Nephron (organoid): Measurements from ENCODE around the gene SP1.
"Not testable (repeated sequence)": the region's sequence is repeated elsewhere in the genome, so short reads cannot be mapped to it uniquely, and the experiment has no call there.

Experiments
- H3K27ac Mint-ChIP-seq, 3 experiments: 2 replicates each; pipeline ENCODE4 v1.8.0; 2020; ENCODE audit warnings: mixed read lengths in 3 of 3, mild to moderate bottlenecking in 2 of 3, moderate library complexity in 1 of 3
- H3K27me3 Mint-ChIP-seq: 2 replicates; pipeline ENCODE4 v1.8.0; 2021; ENCODE audit warnings: low read depth, mild to moderate bottlenecking, moderate library complexity, mixed read lengths
- H3K36me3 Mint-ChIP-seq: 2 replicates; pipeline ENCODE4 v1.8.0; 2020; ENCODE audit warnings: low read depth, mixed read lengths
- H3K4me1 Mint-ChIP-seq: 2 replicates; pipeline ENCODE4 v1.8.0; 2020; ENCODE audit warnings: mixed read lengths
- H3K4me3 Mint-ChIP-seq, 3 experiments: 2 replicates each; pipeline ENCODE4 v1.8.0; 2020; ENCODE audit warnings: mild to moderate bottlenecking in 3 of 3, mixed read lengths in 3 of 3, moderate library complexity in 2 of 3
- H3K9me3 Mint-ChIP-seq: 2 replicates; pipeline ENCODE4 v1.8.0; 2020; ENCODE audit warnings: mixed read lengths
- TF ChIP-seq, protein P1 (sequence below), 3 experiments: fragments of 200-600 bp; sonication (generic); IDR thresholded peaks; one replicate each; pipeline ENCODE4 v1.5.0; 2021; ENCODE audit warnings: antibody characterized with exemption in 3 of 3; ENCODE audit not compliant: unreplicated experiment in 3 of 3

Gene SP1

DNA sequence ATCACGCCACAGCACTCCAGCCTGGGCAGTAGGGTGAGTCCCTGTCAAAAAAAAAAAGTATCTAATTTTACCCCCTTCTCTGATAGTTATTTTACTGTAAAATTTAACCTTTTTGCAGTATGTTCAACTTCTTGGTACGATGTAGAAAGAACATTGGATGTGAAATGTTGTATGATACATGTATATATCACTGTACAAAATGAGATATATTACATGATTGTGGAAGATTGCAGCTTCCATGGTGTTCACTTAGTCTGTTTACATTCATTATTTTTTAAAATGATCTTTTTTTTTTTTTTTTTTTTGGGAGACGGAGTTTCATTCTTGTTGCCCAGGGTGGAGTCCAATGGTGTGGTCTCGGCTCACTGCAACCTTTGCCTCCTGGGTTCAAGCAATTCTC is 9.0 kb downstream of the SP1 start:
- Mint-ChIP-seq H3K27me3 (no peaks in the 10 kb centered on the region), H3K27ac (peak overlapping the region; percentile 61 to 85 (median 78)), H3K4me3 (peak overlapping the region; percentile 36 to 55 (median 50)), H3K9me3 (no peaks in the 10 kb centered on the region), H3K4me1 (peaks cover 44% of the 10 kb centered on the region), H3K36me3 (peaks cover 40% of the 10 kb centered on the region)
- TF ChIP-seq, protein P1, sequence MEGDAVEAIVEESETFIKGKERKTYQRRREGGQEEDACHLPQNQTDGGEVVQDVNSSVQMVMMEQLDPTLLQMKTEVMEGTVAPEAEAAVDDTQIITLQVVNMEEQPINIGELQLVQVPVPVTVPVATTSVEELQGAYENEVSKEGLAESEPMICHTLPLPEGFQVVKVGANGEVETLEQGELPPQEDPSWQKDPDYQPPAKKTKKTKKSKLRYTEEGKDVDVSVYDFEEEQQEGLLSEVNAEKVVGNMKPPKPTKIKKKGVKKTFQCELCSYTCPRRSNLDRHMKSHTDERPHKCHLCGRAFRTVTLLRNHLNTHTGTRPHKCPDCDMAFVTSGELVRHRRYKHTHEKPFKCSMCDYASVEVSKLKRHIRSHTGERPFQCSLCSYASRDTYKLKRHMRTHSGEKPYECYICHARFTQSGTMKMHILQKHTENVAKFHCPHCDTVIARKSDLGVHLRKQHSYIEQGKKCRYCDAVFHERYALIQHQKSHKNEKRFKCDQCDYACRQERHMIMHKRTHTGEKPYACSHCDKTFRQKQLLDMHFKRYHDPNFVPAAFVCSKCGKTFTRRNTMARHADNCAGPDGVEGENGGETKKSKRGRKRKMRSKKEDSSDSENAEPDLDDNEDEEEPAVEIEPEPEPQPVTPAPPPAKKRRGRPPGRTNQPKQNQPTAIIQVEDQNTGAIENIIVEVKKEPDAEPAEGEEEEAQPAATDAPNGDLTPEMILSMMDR (IDR thresholded peaks at IDR 0.05; ENCODE audit: unreplicated experiment in 3 of 3) = no peak

DNA sequence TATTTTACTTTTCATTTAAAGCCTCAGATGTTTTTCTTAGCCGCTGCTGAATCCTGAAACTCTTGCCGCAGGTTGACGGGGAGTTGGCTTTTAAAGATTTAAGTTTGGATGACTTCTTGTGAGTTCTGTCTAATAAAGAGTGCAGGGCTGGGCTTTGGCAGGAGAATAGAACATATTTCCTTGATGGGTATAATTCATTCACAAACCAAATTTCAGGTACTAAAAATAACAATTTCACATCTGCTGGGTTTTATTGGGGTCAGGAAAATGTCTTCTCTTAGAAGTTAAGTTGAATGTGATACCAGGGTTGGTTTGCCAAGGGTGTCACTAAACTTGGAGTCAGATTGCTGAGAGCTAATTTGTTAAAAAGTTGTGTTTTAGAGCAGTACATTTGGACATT is 9.7 kb downstream of the SP1 start:
- Mint-ChIP-seq H3K4me3 (peak overlapping the region; percentile 8 to 56 (median 53)), H3K36me3 (peaks cover 35% of the 10 kb centered on the region), H3K9me3 (no peaks in the 10 kb centered on the region), H3K27me3 (no peaks in the 10 kb centered on the region), H3K27ac (peak overlapping the region; percentile 45 to 78 (median 71)), H3K4me1 (peaks cover 44% of the 10 kb centered on the region)
- TF ChIP-seq, protein P1 (IDR thresholded peaks at IDR 0.05; ENCODE audit: unreplicated experiment in 3 of 3) = no peak

GRCh38 chr12:53391724-53392123 is 11.7 kb downstream of the SP1 start:
- TF ChIP-seq, protein P1 (IDR thresholded peaks at IDR 0.05; ENCODE audit: unreplicated experiment in 3 of 3) = no peak
- H3K4me1 Mint-ChIP-seq = peaks cover 38% of the 10 kb centered on the region
- H3K36me3 Mint-ChIP-seq = peaks cover 37% of the 10 kb centered on the region
- peak overlapping the region; percentile 91 to 98 (median 93) for H3K27ac Mint-ChIP-seq
- no peaks in the 10 kb centered on the region for H3K27me3 Mint-ChIP-seq
- H3K9me3 Mint-ChIP-seq = no peaks in the 10 kb centered on the region
- H3K4me3 Mint-ChIP-seq = peak overlapping the region in 2 of 3 experiments; percentile 63 to 80

DNA sequence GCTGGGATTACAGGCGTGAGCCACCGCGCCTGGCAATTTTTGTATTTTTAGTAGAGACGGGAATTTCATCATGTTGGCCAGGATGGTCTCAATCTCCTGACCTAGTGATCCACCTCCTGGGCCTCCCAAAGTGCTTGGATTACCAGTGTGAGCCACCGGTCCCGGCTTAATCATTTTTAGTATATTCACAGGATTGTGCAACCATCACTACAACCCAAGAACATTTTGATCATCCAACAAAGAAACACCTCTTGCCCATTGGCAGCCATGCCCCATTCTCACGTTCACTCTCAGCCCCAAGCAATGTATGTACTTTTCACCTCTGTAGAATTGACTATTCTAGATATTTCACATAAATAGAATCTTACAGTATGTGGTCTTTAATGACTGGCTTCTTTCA is 19.9 kb downstream of the SP1 start:
- Mint-ChIP-seq H3K4me1 (peaks cover 6% of the 10 kb centered on the region), H3K9me3 (no peaks in the 10 kb centered on the region), H3K4me3 (no peak overlapping the region), H3K36me3 (peaks cover 44% of the 10 kb centered on the region), H3K27me3 (no peaks in the 10 kb centered on the region), H3K27ac (peak overlapping the region in 1 of 3 experiments; percentile 40)
- TF ChIP-seq, protein P1 (IDR thresholded peaks at IDR 0.05; ENCODE audit: unreplicated experiment in 3 of 3) = no peak

- H3K36me3 Mint-ChIP-seq = peaks cover 48% of the 10 kb centered on the region
- H3K4me3 Mint-ChIP-seq, H3K27ac Mint-ChIP-seq, H3K4me1 Mint-ChIP-seq, H3K27me3 Mint-ChIP-seq, H3K9me3 Mint-ChIP-seq: not testable (repeated sequence)
Observed at GRCh38 chr12:53402351-53402750, 22.4 kb downstream of the SP1 start.

DNA sequence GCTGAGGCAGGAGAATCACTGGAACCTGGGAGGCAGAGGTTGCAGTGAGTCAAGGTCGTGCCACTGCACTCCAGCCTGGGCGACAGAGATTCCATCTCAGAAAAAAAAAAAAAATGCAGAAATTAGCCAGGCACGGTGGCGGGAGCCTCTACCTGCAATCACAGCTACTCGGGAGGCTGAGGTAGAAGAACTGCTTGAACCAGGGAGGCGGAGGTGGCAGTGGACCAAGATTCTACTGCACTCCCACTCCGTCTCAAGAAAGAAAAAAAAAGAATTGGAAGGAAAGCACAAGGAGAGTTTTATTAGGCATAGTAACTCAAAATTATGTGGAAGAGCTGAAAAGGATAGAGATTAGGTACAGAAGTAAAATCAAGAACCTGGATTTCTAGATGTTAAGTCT is 22.9 kb downstream of the SP1 start:
- H3K4me1 Mint-ChIP-seq = peaks cover 6% of the 10 kb centered on the region
- TF ChIP-seq, protein P1 (IDR thresholded peaks at IDR 0.05; ENCODE audit: unreplicated experiment in 3 of 3) = no peak
- H3K4me3 Mint-ChIP-seq = no peak overlapping the region
- no peaks in the 10 kb centered on the region for H3K9me3 Mint-ChIP-seq
- no peaks in the 10 kb centered on the region for H3K27me3 Mint-ChIP-seq
- peaks cover 48% of the 10 kb centered on the region for H3K36me3 Mint-ChIP-seq
- H3K27ac Mint-ChIP-seq = peak overlapping the region; percentile 63 to 96 (median 79)
